Activated effector memory CD4-positive, alpha-beta T cell treated with Interleukin-2 at 50 U/mL for 16 hours (primary cell): Measurements from ENCODE around the gene YJU2.
A peak's percentile ranks its signal among the peaks of the same experiment; 100 is the strongest.

ENCODE experiments used
- DNase-seq: peaks from one replicate; pipeline ENCODE4 v3.0.0-alpha.2; 2020

YJU2 gene

DNA sequence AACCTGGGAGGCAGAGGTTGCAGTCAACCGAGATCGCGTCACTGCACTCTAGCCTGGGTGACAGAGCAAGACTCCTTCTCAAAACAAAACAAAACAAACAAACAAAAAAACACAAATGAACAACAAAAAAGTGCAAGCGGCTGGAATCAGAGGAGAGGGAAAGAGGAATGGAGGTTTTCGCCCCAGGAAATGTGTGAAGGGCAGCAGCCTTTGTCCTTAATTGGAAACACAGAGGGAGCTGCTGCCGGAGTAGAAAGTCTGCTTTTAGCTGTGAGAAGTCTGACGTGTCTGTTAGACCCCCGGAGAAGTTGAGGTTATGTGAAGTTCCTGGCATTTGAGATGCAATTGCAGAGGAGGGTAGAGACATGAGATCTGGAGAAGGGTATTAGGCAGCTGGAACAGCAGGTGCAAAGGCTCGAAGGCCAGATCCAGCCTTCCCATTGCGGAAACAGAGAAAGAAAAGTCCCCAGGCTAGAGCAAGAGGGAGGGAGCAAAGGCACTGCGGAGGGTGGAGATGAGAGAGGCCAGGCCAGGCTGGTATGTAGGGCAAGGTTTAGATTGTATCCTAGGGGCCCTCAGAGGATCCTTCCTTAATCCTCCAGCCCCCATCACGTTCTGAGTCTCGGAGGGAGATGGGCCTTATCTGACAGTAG lies 54.8 kb downstream of the YJU2 start:
- DNase-seq: no peak

GRCh38 chr19:4302243-4302640 lies 55.4 kb downstream of the YJU2 start, which contains the start of gene TMIGD2:
TSS of gene TMIGD2 (minus strand) at chr19:4302389. CDS start at chr19:4302385, 4 bp downstream.
- no peak for DNase-seq

DNA sequence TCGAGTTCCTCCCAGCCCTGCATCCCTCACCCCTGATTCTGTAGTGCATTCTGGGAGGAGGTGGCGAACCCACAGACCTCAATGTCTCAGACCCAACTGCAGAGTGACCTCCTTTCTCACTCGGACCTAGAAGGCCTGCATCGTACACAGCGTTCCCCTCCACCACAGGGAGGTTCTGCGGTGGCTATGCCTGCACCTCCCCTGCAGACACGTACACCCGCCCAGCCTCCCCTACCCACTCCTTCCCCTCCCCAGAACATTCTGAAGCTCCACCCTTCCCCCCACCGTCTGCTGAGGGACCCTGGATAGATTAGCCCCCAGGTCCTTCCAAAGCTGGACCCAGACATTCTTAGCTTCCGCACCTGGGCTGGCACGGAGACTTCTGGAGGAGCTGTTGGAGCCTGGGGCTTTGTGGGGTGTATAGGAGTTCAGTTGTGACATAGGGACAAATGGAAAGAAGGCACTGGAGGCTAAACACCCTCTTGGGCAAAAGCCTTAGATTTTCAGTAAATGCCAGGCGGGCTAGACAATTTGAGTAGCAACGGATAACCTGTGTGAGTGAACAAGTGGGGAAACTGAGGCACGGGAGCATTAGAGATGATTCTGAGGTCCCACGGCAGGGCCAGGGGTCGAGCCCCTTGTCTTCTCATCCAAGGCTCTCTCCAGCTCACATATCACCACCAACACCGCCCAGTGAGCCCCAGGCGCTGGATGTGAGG lies 57.1 kb downstream of the YJU2 start:
- no peak for DNase-seq

- peak; percentile 20 for DNase-seq
Observed at GRCh38 chr19:4304538-4305256, 57.8 kb downstream of the YJU2 start, which contains the start of gene FSD1. TSS of gene FSD1 (plus strand) at chr19:4304598. CDS start at chr19:4304747, 149 bp downstream.

- no peak for DNase-seq
Observed at GRCh38 chr19:4305257-4305612, 58.4 kb downstream of the YJU2 start.

- no peak for DNase-seq
Observed at GRCh38 chr19:4305659-4306058, 58.8 kb downstream of the YJU2 start.

- DNase-seq: no peak
Observed at GRCh38 chr19:4310247-4311121, 63.6 kb downstream of the YJU2 start.

DNA sequence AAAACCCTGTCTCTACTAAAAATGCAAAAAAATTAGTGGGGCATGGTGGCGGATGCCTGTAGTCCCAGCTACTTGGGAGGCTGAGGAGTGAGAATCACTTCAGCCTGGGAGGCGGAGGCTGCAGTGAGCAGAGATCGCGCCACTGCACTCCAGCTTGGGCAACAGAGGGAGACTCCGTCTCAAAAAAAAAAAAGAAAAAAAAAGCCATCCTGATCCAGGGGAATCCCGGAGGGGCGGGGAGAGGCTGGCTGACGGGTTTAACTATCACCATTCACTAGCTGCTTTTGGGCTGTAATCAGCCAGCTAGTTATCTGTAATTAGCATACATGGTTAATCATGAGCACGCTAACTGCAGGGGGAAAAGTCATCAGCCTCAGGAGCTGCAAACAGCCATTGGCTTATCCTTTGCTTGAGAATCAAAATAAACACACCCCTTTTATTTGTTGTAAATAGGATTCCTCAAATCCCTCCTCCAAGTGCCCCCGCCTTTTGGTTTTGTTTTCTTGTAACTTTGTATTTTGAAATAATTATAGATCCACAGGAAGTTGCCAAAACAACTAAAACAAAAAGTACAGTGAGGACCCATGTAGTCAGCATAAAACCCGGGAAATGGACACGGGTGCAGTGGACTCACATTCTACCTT lies 67.1 kb downstream of the YJU2 start:
- no peak for DNase-seq

DNA sequence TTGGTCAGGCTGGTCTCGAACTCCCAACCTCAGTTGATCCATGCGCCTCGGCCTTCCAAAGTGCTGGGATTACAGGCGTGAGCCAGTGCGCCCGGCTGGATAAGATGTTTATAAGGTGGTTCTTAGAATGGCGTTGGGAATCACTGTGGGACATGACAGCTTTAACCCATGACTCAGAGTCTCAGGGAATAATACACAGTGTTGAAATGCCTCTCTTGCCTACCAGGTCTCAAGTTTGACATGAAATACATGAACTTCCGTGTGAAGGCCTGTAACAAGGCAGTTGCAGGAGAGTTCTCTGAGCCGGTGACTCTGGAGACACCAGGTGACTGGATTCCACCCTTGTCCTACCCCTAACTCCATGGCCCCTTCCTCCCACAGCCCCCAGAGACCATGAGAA lies 70.1 kb downstream of the YJU2 start:
- no peak for DNase-seq

DNA sequence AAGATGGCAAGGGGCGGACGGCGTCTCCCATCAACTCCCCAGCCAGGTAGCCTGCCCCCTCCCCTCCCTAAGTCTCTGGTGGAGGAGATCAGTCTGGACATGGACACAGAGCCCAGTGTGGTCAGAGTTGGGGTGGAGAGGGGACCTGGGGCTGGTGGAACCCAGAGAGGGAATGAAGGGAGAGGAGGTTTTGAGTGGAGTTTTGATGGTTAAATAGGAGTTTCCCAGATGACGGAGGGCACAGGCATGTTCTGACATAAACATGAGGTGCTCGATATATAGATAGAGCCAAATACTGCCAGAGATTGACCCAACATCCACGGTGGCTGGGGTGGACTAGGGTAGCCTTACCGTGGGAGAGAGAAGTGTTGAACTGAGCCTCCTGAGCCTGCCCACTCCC lies 71.6 kb downstream of the YJU2 start:
- no peak for DNase-seq
